ENCODE data around the gene NCAPD3.

Gene NCAPD3

GRCh38 chr11:134164490-134165370, 59.0 kb downstream of the NCAPD3 start:
- FAIRE-seq (no peak), DNase-seq (ENCODE audit: insufficient read length, low spot score) (no peak)

- FAIRE-seq (no peak), DNase-seq (ENCODE audit: insufficient read length, low spot score) (no peak)
Measured at GRCh38 chr11:134159652-134160051, 64.1 kb downstream of the NCAPD3 start.

- DNase-seq (ENCODE audit: insufficient read length, low spot score), result no peak
- no peak for FAIRE-seq
Measured at GRCh38 chr11:134158023-134158422, 65.7 kb downstream of the NCAPD3 start.

- no peak for FAIRE-seq
- DNase-seq (ENCODE audit: insufficient read length, low spot score), result no peak
Measured at GRCh38 chr11:134157451-134157850, 66.3 kb downstream of the NCAPD3 start.

- FAIRE-seq (no peak), DNase-seq (ENCODE audit: insufficient read length, low spot score) (no peak)
Measured at GRCh38 chr11:134155946-134156865, 67.6 kb downstream of the NCAPD3 start.

GRCh38 chr11:134155456-134155855, 68.3 kb downstream of the NCAPD3 start:
- DNase-seq (ENCODE audit: insufficient read length, low spot score) (no peak), FAIRE-seq (no peak)

- FAIRE-seq (no peak), DNase-seq (ENCODE audit: insufficient read length, low spot score) (no peak)
Measured at GRCh38 chr11:134154441-134154840, 69.3 kb downstream of the NCAPD3 start.

- DNase-seq (ENCODE audit: insufficient read length, low spot score), result no peak
- no peak for FAIRE-seq
Measured at GRCh38 chr11:134153147-134153905, 70.4 kb downstream of the NCAPD3 start.

GRCh38 chr11:134152696-134153095, 71.1 kb downstream of the NCAPD3 start:
- no peak for DNase-seq (ENCODE audit: insufficient read length, low spot score)
- FAIRE-seq, result no peak

- FAIRE-seq (no peak), DNase-seq (ENCODE audit: insufficient read length, low spot score) (no peak)
Measured at GRCh38 chr11:134151083-134151747, 72.6 kb downstream of the NCAPD3 start.

GRCh38 chr11:134150195-134150903, 73.4 kb downstream of the NCAPD3 start:
- FAIRE-seq (no peak), DNase-seq (ENCODE audit: insufficient read length, low spot score) (no peak)

GRCh38 chr11:134149371-134149770, 74.4 kb downstream of the NCAPD3 start:
- FAIRE-seq, result no peak

GRCh38 chr11:134146598-134146997, 77.2 kb downstream of the NCAPD3 start:
- no peak for FAIRE-seq
- no peak for DNase-seq (ENCODE audit: insufficient read length, low spot score)

More at GRCh38 chr11:134149371-134149770, 74.4 kb downstream of the NCAPD3 start:
- no peak for DNase-seq (ENCODE audit: insufficient read length, low spot score)

- no peak for DNase-seq (ENCODE audit: insufficient read length, low spot score)
- FAIRE-seq, result no peak
Measured at GRCh38 chr11:134145715-134146114, 78.1 kb downstream of the NCAPD3 start.

GRCh38 chr11:134144744-134145143, 79.0 kb downstream of the NCAPD3 start:
- no peak for DNase-seq (ENCODE audit: insufficient read length, low spot score)
- no peak for FAIRE-seq

- no peak for DNase-seq (ENCODE audit: insufficient read length, low spot score)
- FAIRE-seq, result no peak
Measured at GRCh38 chr11:134143801-134144200, 80.0 kb downstream of the NCAPD3 start.

- no peak for DNase-seq (ENCODE audit: insufficient read length, low spot score)
- no peak for FAIRE-seq
Measured at GRCh38 chr11:134142536-134142935, 81.2 kb downstream of the NCAPD3 start.

GRCh38 chr11:134140961-134141490, 82.7 kb downstream of the NCAPD3 start:
- FAIRE-seq, result no peak

GRCh38 chr11:134139873-134140331, 83.9 kb downstream of the NCAPD3 start:
- FAIRE-seq, result peak; percentile 47
- DNase-seq (ENCODE audit: insufficient read length, low spot score), result peak; percentile 26

More at GRCh38 chr11:134140961-134141490, 82.7 kb downstream of the NCAPD3 start:
- DNase-seq (ENCODE audit: insufficient read length, low spot score), result no peak
